HG03175 (cell line): ENCODE results near the gene EFHD1.
"Not testable (repeated sequence)": the region's sequence is repeated elsewhere in the genome, so short reads cannot be mapped to it uniquely, and the experiment has no call there.

Source experiments
- ATAC-seq: cut with Tn5 transposase; IDR thresholded peaks from one replicate; pipeline ENCODE4 v1.9.1; 2021; ENCODE audit warnings: mild to moderate bottlenecking, moderate library complexity; ENCODE audit not compliant: unreplicated experiment

Gene EFHD1

GRCh38 chr2:232689152-232689910 is 55.9 kb downstream of the EFHD1 start:
- ATAC-seq: no peak

GRCh38 chr2:232691117-232691516 is 57.7 kb downstream of the EFHD1 start:
- ATAC-seq: not testable (repeated sequence)

- no peak for ATAC-seq
Observed at GRCh38 chr2:232693344-232693743, 59.9 kb downstream of the EFHD1 start.

- ATAC-seq: no peak
Observed at GRCh38 chr2:232696609-232697058, 63.2 kb downstream of the EFHD1 start.

- ATAC-seq: peak; percentile 80
Observed at GRCh38 chr2:232697059-232697806, 63.8 kb downstream of the EFHD1 start, which contains the start of gene GIGYF2. Gene GIGYF2 (plus strand): TSS chr2:232697331. CDS start chr2:232735198, 37,867 bp downstream.

GRCh38 chr2:232697807-232698110 is 64.4 kb downstream of the EFHD1 start:
- no peak for ATAC-seq

GRCh38 chr2:232698556-232699091 is 65.2 kb downstream of the EFHD1 start:
- no peak for ATAC-seq

GRCh38 chr2:232699110-232699509 is 65.7 kb downstream of the EFHD1 start:
- no peak for ATAC-seq

- no peak for ATAC-seq
Observed at GRCh38 chr2:232700154-232700553, 66.8 kb downstream of the EFHD1 start.

GRCh38 chr2:232707076-232707475 is 73.7 kb downstream of the EFHD1 start:
- no peak for ATAC-seq

GRCh38 chr2:232713505-232713904 is 80.1 kb downstream of the EFHD1 start:
- ATAC-seq: no peak

- no peak for ATAC-seq
Observed at GRCh38 chr2:232714969-232715368, 81.6 kb downstream of the EFHD1 start.

- ATAC-seq: not testable (repeated sequence)
Observed at GRCh38 chr2:232720056-232720455, 86.7 kb downstream of the EFHD1 start.

- no peak for ATAC-seq
Observed at GRCh38 chr2:232721261-232721660, 87.9 kb downstream of the EFHD1 start.

GRCh38 chr2:232721882-232722281 is 88.5 kb downstream of the EFHD1 start:
- no peak for ATAC-seq

GRCh38 chr2:232723027-232723426 is 89.6 kb downstream of the EFHD1 start:
- ATAC-seq: no peak

- no peak for ATAC-seq
Observed at GRCh38 chr2:232728785-232729184, 95.4 kb downstream of the EFHD1 start.

GRCh38 chr2:232731470-232731869 is 98.1 kb downstream of the EFHD1 start:
- ATAC-seq: no peak
